Nephron (organoid): ENCODE results near the gene PDE6G.
A peak's percentile ranks its signal among the peaks of the same experiment; 100 is the strongest.

Experiments used
- H3K27ac Mint-ChIP-seq, 3 experiments: 2 replicates each; pipeline ENCODE4 v1.8.0; 2020; ENCODE audit warnings: mixed read lengths in 3 of 3, mild to moderate bottlenecking in 2 of 3, moderate library complexity in 1 of 3
- H3K27me3 Mint-ChIP-seq: 2 replicates; pipeline ENCODE4 v1.8.0; 2021; ENCODE audit warnings: low read depth, mild to moderate bottlenecking, moderate library complexity, mixed read lengths
- H3K36me3 Mint-ChIP-seq: 2 replicates; pipeline ENCODE4 v1.8.0; 2020; ENCODE audit warnings: low read depth, mixed read lengths
- H3K4me1 Mint-ChIP-seq: 2 replicates; pipeline ENCODE4 v1.8.0; 2020; ENCODE audit warnings: mixed read lengths
- H3K4me3 Mint-ChIP-seq, 3 experiments: 2 replicates each; pipeline ENCODE4 v1.8.0; 2020; ENCODE audit warnings: mild to moderate bottlenecking in 3 of 3, mixed read lengths in 3 of 3, moderate library complexity in 2 of 3
- H3K9me3 Mint-ChIP-seq: 2 replicates; pipeline ENCODE4 v1.8.0; 2020; ENCODE audit warnings: mixed read lengths
- TF ChIP-seq, protein P1 (sequence below), 3 experiments: fragments of 200-600 bp; sonication (generic); IDR thresholded peaks; one replicate each; pipeline ENCODE4 v1.5.0; 2021; ENCODE audit warnings: antibody characterized with exemption in 3 of 3; ENCODE audit not compliant: unreplicated experiment in 3 of 3

PDE6G gene

DNA sequence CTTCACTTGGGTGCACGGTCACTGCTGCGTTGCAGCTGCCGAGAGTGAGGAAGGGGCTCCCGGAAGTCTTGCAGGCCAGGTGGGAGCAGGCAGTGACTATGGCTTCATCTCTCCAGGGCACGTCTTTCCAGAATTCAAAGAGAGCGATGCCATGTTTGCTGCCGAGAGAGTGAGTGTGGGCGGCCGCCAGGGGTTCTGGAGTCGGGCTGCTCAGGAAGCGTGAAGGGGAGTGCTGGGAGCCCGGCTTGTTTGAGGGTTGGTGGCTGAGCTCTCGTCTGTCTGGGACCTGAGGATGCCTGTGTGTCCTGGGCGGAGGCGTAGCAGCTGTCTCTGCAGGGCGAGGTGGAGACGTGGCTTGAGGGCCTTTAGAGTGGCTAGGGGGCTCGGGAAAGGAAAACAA is 33.7 kb upstream of the PDE6G start:
- H3K9me3 Mint-ChIP-seq, result no peaks in the 10 kb centered on the region
- no peak overlapping the region for H3K27ac Mint-ChIP-seq

GRCh38 chr17:81688616-81689015 is 32.3 kb upstream of the PDE6G start:
- TF ChIP-seq, protein P1, sequence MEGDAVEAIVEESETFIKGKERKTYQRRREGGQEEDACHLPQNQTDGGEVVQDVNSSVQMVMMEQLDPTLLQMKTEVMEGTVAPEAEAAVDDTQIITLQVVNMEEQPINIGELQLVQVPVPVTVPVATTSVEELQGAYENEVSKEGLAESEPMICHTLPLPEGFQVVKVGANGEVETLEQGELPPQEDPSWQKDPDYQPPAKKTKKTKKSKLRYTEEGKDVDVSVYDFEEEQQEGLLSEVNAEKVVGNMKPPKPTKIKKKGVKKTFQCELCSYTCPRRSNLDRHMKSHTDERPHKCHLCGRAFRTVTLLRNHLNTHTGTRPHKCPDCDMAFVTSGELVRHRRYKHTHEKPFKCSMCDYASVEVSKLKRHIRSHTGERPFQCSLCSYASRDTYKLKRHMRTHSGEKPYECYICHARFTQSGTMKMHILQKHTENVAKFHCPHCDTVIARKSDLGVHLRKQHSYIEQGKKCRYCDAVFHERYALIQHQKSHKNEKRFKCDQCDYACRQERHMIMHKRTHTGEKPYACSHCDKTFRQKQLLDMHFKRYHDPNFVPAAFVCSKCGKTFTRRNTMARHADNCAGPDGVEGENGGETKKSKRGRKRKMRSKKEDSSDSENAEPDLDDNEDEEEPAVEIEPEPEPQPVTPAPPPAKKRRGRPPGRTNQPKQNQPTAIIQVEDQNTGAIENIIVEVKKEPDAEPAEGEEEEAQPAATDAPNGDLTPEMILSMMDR (IDR thresholded peaks at IDR 0.05; ENCODE audit: unreplicated experiment in 3 of 3), result no peak
- Mint-ChIP-seq H3K9me3 (no peaks in the 10 kb centered on the region), H3K27me3 (no peaks in the 10 kb centered on the region), H3K36me3 (peaks cover 40% of the 10 kb centered on the region), H3K4me1 (peaks cover 9% of the 10 kb centered on the region), H3K4me3 (no peak overlapping the region), H3K27ac (no peak overlapping the region)

More for the DNA sequence above, 33.7 kb upstream of the PDE6G start:
- Mint-ChIP-seq H3K4me1 (no peaks in the 10 kb centered on the region), H3K4me3 (no peak overlapping the region), H3K36me3 (peaks cover 40% of the 10 kb centered on the region), H3K27me3 (no peaks in the 10 kb centered on the region)
- TF ChIP-seq, protein P1 (IDR thresholded peaks at IDR 0.05; ENCODE audit: unreplicated experiment in 3 of 3), result no peak

DNA sequence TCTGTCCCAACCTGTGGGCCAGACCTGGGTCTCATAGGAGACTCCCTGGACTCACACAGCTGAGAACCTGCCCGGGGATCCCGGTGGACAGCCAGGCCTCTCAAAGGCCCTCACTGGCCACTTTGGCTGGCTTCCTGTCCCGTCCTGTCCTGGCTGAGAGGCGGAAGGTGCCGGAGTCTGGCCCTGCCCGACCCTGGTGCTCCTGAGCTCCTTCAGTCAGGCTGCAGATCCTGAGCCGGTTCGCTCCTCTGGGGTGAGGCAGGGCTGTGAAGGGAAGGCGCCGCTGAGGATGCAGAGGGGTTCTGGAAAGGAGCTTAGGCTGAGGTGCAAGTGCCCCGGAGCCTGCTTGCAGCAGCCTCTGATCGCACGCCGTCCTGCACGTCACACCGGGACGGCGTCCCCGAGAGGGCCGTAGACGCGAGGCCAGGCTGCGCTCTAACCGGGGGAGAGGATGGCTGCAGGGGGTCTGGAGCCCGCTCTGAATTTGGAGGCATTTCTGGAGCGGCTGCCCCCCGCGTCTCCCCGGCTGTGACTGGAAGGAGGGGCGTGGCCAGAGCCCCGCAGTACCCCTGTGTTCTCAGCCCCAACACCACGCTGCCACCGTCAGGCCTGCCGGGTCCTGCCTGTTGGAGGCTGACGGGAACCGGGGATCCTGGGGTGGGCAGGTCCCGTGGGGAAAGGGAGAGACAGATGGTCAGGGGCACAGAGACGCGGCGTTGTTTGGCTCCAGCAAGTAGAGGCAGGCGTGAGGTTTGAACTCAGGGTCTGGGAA is 31.6 kb upstream of the PDE6G start:
- TF ChIP-seq, protein P1 (IDR thresholded peaks at IDR 0.05; ENCODE audit: unreplicated experiment in 3 of 3), result no peak
- Mint-ChIP-seq H3K4me3 (peak overlapping the region; percentile 31 to 64 (median 62)), H3K4me1 (peaks cover 12% of the 10 kb centered on the region), H3K9me3 (no peaks in the 10 kb centered on the region), H3K27me3 (no peaks in the 10 kb centered on the region), H3K27ac (no peak overlapping the region), H3K36me3 (peaks cover 40% of the 10 kb centered on the region)

DNA sequence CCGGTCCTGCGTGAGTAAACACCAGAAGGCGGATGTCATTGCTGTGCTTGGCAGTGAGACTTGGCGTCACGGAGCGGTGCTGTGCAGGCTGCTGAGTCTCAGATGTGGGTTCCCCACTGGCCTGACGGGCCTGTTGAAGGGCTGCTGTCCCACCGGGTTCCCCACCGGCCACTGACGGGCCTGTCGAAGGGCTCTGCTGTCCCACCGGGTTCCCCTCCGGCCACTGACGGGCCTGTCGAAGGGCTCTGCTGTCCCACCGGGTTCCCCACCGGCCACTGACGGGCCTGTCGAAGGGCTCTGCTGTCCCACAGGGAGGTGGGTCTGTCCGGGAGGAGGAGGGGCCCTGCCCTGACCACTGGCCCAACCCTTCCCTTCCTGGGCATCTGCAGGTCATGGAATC is 30.3 kb upstream of the PDE6G start:
- Mint-ChIP-seq H3K27me3 (no peaks in the 10 kb centered on the region), H3K4me1 (peaks cover 17% of the 10 kb centered on the region), H3K27ac (no peak overlapping the region), H3K4me3 (no peak overlapping the region), H3K9me3 (no peaks in the 10 kb centered on the region), H3K36me3 (peaks cover 34% of the 10 kb centered on the region)
- TF ChIP-seq, protein P1 (IDR thresholded peaks at IDR 0.05; ENCODE audit: unreplicated experiment in 3 of 3), result no peak

DNA sequence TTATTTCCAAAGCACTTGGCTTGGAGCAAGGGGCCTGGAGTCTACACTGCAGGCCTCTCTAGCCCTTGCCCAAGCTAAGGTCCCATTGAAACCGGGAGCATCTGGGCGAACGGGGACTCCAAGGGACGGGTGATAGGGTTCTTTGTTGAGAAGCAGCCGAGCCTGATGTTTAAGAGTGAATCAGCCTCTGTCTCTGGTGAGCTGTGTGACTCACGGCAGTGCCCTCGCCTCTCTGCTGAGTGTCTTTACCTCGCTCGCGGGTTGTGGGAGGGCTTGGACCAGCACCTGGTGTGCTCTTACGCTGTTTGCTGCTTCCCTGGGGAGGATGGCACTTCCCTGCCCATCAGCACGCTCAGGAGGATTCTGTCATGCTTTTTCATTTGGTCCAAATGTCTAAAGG is 28.8 kb upstream of the PDE6G start:
- peak overlapping the region; percentile 84 to 88 (median 85) for H3K4me3 Mint-ChIP-seq
- no peaks in the 10 kb centered on the region for H3K9me3 Mint-ChIP-seq
- H3K4me1 Mint-ChIP-seq, result peaks cover 18% of the 10 kb centered on the region

More for the DNA sequence above, 28.8 kb upstream of the PDE6G start:
- no peaks in the 10 kb centered on the region for H3K27me3 Mint-ChIP-seq
- TF ChIP-seq, protein P1 (IDR thresholded peaks at IDR 0.05; ENCODE audit: unreplicated experiment in 3 of 3), result no peak
- H3K27ac Mint-ChIP-seq, result no peak overlapping the region
- H3K36me3 Mint-ChIP-seq, result peaks cover 29% of the 10 kb centered on the region
